WTC11 (cell line): ENCODE results near the gene SPAG9.

Experiments
- CREB1 ChIP-seq: sonication (generic); formaldehyde crosslinking; IDR thresholded peaks from 2 replicates; pipeline ENCODE4 v1.8.0; 2023; ENCODE audit warnings: mild to moderate bottlenecking, missing genetic modification reagents
- CREM ChIP-seq: sonication (generic); formaldehyde crosslinking; IDR thresholded peaks from 2 replicates; pipeline ENCODE4 v1.8.1; 2022; ENCODE audit warnings: mild to moderate bottlenecking, missing genetic modification reagents, moderate library complexity
- CTCF ChIP-seq: fragments of 200-600 bp; IDR thresholded peaks from 2 replicates; pipeline ENCODE4 v1.8.0; 2022; ENCODE audit warnings: antibody characterized with exemption
- E2F1 ChIP-seq: sonication (generic); formaldehyde crosslinking; IDR thresholded peaks from 2 replicates; pipeline ENCODE4 v1.8.0; 2022; ENCODE audit warnings: mild to moderate bottlenecking, missing genetic modification reagents
- E2F4 ChIP-seq: sonication (generic); formaldehyde crosslinking; IDR thresholded peaks from 2 replicates; pipeline ENCODE4 v1.8.1; 2022; ENCODE audit warnings: low read depth, mild to moderate bottlenecking, moderate library complexity, missing genetic modification reagents, borderline replicate concordance
- E2F5 ChIP-seq: sonication (generic); formaldehyde crosslinking; IDR thresholded peaks from 2 replicates; pipeline ENCODE4 v1.8.1; 2022; ENCODE audit warnings: mild to moderate bottlenecking, moderate library complexity, missing genetic modification reagents
- SP1 ChIP-seq: sonication (generic); formaldehyde crosslinking; conservative IDR thresholded peaks from 2 replicates; pipeline ENCODE4 v1.8.1; 2022; ENCODE audit warnings: missing genetic modification reagents
- TP53 ChIP-seq: sonication (generic); formaldehyde crosslinking; IDR thresholded peaks from 2 replicates; pipeline ENCODE4 v1.8.1; 2023; ENCODE audit warnings: mild to moderate bottlenecking, missing genetic modification reagents

GRCh38 chr17:50918933-50919296, 201.8 kb downstream of the SPAG9 start:
- TF ChIP-seq SP1 (CRISPR knock-in tag) (no peak), TP53 (no peak), CTCF (no peak), CREM (no peak), CREB1 (CRISPR knock-in tag) (no peak), E2F4 (CRISPR knock-in tag) (no peak), E2F5 (CRISPR knock-in tag) (no peak), E2F1 (CRISPR knock-in tag) (no peak)
